NCI-H748 treated with DMSO at 0.1 percent for 48 hours (cell line): ENCODE data around the gene MRPS12.
"Not testable (repeated sequence)": the region's sequence is repeated elsewhere in the genome, so short reads cannot be mapped to it uniquely, and the experiment has no call there.

ENCODE experiments used
- DNase-seq: peaks from one replicate; lab custom pipeline; 2025; lab: John Stamatoyannopoulos, UW

Gene MRPS12

DNA sequence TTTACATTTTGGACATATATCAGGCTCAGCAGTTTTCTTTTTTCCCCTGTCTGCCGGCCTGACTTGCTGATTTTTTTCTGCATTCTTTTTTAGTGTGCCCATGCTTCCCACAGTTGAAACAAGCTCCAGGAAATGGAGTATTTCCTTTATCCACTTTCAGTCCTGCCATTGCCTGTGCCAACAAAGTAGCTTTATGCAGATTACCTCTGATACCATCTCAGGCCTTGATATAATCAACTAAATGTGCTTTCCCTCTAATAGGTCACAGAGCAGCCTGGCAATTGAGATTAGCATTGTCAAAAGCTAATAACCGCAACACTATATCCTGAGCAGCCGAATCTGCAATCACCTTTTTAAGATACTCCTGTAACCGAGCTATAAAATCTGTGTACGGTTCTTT lies 9.2 kb downstream of the MRPS12 start:
- no peak for DNase-seq

DNA sequence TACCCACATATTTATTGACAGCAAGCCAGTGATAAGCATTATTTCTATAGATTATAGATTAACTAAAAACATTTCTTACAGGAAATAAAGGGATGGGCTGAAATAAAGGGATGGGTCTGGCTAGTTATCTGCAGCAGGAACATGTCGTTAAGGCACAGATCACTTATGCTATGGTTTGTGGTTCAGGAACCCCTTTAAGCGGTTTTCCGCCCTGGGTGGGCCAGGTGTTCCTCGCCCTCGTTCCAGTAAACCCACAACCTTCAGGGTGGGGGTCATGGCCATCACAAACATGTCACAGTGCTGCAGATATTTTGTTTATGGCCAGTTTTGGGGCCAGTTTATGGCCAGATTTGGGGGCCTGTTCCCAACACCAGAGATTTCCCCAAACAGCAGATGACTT lies 10.7 kb downstream of the MRPS12 start:
- DNase-seq = not testable (repeated sequence)

DNA sequence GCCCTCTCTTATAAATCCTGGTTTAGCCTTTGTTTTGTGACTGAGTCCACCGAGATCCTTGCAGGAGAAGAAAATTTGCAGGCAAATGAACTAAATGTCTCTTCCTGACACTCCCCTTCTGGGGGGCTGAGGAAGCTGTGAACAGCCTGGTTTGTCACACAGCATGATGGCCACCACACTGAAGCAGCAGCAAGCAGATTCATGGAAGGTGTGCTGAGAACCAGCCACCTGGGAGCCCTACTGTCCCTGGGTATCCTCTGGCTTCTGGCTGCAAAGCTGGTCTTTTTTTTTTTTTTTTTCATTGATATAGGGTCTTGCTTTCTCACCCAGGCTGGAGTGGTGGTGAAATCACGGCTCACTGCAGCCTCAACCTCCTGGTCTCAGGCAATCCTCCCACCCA lies 11.2 kb downstream of the MRPS12 start:
- DNase-seq = no peak

DNA sequence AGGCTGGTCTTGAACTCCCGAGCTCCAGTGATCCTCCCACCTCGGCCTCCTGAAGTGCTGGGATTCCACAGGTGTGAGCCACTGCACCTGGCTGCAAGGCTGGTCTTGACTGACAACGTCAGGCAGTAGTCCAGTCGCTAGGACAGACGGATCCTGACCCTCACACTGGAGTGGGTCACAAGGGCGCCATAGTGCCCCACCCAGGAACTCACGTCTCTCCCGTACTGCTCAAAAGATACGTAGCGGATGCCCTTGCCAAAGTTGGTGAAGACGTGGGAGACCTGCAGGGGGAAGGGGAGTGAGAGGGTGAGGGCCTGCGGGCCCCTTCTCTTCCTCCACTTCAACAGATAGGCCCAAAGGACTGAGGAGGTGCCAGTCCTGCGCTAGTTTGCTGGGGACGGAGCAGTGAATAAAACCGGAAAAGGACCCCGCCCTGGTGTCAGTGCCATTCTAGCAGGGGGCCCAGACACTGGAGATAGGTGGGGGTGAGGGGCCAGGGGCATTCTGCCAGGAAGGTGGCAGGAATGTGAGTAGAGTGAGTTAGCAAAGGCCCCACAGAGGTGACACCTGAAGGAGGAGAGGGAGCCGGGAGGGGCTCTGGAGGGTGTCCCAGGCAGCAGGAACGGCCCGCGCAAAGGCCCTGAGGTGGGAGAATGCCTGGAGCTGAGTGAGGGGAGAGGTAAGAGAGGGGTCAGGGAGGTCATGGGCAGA lies 11.9 kb downstream of the MRPS12 start:
- DNase-seq = no peak

DNA sequence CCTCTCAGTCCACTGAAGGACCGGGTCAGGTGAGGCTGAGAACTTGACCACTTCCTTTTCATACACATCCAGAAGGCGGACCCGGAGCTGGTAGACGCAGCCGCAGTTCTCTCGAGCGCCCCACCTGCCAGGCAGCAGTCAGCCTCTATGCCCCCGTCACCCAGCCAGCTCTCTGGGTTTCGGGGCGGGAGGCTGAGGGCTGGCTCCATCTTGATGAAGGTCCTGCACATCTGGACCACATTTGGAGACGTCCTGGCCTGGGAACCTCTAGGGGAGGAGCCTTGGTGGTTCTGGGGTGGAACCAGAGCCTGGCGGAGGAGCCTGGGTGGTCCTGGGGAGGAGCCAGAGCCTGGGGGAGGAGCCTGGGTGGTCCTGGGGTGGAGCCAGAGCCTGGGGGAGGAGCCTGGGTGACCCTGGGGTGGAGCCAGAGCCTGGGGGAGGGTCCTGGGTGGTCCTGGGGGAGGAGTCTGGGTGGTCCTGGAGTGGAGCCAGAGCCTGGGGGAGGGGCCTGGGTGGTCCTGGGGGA lies 14.3 kb downstream of the MRPS12 start:
- DNase-seq = peak; percentile 32

DNA sequence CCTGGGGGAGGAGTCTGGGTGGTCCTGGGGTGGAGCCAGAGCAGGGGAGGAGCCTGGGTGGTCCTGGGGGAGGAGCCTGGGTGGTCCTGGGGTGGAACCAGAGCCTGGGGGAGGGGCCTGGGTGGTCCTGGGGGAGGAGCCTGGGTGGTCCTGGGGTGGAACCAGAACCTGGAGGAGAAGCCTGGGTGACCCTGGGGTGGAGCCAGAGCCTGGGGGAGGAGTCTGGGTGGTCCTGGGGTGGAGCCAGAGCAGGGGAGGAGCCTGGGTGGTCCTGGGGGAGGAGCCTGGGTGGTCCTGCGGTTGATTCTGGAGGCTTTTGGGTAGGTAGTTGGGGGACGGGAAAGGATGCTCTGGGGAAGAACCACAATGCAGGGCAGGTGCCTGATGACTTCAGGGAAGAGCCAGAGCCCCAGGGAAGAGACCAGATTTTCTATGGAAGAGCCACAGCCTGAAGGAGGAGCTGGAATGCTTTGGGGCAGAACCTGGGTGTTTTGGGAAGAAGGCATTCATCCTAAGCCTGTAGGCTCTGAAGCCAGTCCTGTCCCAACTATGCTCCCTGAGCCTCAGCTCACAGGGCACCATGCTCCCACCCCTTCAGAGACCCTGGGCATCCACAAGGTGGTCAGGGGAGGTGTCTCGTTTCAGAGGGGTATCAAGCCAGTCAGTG lies 15.0 kb downstream of the MRPS12 start:
- no peak for DNase-seq

DNA sequence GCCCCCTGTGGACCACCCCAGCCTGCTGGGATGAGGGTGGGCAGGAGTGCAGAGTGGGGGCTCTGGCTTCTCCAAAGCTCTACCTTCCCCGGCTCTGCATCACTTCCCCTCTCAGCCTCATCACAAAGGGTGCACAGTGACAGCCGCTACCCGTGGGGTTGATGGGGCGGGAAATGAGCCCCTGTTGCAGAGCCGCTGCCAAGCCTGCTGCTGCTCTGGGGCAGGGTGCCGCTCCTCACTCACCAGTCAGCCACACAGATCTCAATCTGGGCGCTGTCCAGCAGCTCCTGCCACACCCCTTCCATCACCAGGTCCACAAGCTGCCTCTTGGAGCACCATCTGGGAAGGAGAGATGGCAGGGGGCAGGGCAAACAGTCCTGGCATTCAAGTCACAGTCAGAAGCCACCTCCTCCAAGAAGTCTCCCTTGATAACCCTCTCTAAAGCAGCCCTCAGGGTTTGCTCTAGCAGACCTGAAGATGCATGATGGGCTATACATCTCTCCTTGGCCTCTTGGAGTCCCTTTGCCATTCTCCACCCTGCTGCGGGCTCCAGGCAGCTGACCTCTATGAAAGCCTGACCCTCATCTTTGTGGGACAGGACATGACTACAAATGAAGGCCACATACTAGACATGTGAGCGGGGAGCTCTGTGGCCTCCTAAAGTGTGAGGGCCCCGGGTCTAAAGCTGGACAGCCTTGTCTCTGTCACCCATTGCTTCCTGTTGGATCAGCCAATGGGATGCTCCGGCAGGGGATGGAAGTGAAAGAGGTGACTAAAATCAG lies 15.7 kb downstream of the MRPS12 start:
- no peak for DNase-seq

DNA sequence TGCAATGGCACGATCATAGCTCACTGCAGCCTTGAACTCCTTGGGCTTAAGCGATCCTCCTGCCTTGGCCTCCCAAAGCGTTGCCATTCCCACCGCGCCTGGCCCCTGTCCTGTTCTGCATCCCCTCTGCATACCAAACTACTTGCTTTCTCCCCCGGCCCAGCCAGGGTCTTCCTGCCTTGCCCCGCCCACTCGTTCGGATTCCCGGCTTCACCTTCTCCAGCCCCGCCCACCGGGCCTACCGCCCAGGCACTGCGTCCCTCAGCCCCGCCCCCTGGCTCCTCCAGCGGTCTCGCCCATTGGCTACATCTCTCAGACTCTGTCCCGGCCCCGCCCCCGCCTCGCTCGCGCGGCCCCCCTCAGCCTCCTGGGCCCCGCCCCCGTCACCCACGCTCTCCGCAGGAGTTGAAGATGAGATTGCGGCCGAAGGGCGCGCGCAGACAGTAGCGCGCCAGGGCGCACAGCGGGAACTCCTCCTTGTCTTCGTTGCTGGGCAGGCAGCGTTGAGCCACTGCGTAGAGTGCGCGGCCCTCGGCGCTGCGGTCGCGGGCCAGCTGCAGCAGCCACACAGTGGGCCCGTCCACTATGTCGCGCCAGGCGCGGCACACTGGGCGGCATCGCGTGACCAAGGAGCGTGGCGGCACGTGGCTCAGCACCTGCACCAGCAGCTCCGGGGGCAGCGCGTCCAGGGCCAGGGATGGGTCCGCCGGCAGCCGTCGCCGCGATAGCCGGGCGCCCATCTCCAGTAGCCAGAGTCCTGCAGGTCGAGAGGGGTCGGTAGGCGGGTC lies 19.0 kb downstream of the MRPS12 start:
- DNase-seq = peak; percentile 75

DNA sequence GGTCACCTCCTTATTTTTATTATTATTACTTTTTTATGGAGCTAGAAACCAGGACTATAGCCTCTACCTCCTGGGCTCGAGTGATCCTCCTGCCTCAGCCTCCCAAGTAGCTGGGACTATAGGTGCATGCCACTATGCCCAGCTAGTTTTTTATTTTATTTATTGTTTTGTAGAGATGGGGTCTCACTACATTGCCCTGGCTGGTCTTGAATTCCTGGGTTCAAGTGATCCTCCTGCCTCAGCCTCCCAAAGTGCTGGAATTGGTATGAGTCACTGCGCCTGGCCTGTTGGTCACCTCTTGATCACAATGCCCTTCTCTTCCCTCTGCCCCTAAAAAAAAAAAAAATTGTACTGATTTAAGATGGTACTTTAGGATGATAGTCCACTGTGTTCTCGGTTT lies 20.4 kb downstream of the MRPS12 start:
- DNase-seq = no peak

DNA sequence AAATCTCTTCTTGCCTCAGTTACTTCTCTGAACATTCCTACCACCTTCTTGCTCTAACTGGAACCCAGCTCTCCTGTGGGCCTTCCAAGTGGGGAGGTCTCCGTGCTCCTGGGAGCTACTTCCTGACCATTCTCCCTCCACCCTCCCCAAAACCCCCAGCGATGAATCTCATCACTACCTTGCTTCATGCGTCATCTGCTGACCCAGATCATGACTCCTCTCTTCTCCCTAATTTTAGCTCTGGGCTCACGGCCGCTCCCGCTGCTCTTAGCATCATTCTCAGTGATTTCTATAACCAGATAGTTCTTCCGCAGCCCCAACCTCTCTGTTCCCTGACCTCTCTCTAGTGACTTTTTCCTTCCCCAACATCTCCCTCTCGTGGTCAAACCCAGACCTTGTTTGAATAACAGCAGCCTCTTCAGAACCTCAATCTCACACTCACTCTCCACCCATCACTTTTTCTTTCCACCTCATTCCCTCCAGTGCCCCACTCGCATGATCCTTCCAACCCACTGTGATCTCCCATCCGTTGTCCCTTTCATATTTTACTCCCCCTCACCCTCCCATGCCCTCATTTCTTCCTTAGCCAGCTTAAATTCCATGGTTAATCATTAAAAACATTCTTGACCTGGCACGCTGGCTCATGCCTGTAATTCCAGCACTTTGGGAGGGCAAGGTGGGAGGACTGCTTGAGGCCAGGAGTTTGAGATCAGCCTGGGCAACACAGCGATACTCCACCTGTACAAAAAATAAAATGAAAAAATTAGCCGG lies 21.8 kb downstream of the MRPS12 start:
- DNase-seq = peak; percentile 76

DNA sequence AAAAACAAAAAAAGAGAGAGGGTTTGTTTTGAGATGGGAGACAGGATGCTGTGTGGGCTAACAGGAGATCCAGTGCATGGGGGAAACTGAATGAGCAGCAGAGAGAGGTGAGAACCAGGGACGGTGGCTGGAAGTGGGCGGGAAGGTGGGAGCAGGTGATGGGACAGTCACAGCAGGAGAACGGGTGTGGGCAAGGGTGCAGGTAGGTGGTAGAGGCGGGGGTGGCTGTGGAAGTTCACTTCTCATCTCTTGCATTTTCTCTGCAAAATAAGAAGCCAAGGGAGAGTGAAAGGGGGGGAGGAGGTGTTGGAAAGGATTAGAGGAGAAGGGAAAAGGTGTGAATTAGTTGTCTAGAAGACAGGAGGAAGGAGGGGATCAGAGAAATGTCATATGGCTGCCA lies 22.9 kb downstream of the MRPS12 start:
- no peak for DNase-seq

DNA sequence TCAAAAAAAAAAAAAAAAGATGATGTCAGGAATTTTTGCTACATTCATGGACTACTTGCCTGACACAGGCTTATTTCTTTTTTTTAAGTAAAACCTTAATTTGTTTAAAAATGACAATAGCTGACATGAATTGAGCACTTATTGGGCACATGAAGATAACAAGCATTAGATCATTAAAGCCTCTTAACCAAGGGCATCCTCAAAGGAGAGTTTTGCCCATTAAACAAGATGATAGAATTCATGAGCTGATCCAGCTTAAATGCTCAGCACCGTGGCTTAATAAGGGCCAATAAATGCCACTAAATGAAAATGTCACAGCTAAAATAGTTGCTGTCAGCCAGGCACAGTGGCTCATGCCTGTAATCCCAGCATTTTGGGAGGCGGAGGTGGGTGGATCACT lies 25.5 kb downstream of the MRPS12 start:
- DNase-seq = no peak

DNA sequence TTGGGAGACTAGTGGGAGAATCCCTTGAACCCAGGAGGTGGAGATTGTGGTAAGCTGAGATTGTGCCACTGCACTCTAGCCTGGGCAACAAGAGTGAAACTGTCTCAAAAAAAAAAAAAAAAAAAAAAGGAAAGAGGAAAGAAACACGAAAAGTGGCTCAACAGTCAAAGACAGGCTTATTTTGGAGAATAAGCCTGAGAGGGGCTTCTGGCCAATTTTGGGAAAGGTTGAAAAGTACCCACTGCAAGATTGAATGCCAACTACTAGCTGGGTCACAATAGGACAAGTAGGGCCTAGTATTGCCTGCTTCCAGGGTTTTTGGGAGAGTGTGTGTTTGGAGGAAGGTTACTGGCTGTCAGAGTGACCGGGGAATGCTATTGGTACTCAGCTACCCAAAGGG lies 27.6 kb downstream of the MRPS12 start:
- DNase-seq = no peak

DNA sequence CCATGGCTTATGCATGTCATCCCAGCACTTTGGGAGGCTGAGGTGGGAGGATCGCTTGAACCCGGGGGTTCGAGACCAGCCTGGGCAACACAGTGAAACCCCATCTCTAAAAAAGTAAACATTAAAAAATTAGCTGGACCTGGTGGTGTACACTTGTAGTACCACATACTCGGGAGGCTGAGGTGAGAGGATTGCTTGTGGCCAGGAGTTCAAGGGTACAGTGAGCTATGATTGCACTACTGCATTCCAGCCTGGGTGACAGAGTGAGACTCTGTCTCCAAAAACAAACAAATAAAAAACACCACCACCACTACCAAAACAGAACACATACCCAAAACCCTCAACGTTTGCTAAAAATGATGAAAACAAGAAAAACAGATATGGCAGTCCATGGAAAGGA lies 28.9 kb downstream of the MRPS12 start:
- no peak for DNase-seq

DNA sequence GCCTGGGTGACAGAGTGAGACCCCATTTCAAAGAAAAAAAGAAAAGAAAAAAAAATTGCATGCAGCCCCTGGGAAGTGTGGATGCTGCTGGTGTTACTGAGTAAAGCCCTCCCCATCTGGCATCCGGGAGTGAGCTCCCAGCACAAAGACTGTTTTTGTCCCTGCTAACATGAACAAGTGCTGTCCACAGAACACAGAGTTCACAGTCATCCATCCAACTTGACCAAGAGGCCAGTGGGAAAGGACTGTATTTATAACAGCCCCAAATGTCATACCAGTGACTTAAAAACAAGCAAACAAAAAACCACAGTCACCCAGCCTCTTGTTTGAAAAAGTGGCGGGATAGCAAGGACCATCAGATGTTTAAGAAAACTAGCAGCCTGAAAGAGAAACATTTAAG lies 34.0 kb downstream of the MRPS12 start:
- DNase-seq = no peak

DNA sequence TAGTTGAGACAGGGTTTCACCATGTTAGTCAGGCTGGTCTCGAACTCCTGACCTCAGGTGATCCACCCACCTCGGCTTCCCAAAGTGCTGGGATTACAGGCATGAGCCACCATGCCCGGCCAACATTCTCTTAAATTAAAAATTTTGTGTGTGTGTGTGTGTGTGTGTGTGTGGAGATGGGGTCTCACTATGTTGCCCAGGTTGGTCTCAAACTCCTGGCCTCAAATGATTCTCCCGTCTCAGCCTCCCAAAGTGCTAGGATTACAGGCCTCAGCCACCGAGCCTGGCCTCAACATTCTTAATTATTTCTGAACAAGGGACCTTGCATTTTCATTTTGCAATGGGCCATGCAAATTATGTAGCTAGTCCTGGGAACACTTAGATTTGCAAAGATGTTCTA lies 35.4 kb downstream of the MRPS12 start:
- not testable (repeated sequence) for DNase-seq

DNA sequence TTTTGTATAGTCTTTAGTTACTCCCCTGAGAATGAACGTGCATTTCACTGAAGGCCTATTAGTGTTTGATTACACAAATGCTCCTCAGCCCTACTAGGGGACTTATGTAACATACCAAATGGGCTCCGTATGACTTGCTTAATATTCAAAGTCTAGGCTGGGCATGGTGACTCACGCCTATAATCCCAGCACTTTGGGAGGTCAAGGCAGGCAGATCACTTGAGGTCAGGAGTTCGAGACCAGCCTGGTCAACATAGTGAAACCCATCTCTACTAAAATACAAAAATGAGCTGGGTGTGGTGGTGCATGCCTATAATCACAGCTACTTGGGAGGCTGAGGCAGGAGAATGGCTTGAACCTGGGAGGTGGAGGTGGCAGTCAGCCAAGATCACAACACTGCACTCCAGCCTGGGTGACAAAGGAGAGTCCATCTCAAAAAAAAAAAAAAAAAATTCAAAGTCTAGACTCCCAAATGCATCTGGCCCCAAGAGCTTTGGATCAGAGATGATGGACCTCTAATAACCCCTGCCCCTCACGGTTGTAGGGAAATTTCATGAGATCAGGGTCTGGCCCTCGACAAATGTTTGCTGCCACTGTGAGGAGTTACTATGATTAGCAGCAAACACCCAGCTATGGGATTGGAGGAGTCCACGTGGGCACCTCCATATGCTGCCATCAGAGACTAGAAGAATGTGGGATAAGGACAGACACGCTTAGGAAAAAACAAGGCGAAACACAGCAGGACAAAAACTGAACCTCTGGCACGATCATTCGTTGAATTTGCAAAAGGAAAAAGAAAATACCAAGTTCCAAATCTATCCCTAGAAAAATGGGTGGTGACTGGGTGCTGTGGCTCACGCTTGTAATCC lies 40.2 kb downstream of the MRPS12 start:
- DNase-seq = no peak

DNA sequence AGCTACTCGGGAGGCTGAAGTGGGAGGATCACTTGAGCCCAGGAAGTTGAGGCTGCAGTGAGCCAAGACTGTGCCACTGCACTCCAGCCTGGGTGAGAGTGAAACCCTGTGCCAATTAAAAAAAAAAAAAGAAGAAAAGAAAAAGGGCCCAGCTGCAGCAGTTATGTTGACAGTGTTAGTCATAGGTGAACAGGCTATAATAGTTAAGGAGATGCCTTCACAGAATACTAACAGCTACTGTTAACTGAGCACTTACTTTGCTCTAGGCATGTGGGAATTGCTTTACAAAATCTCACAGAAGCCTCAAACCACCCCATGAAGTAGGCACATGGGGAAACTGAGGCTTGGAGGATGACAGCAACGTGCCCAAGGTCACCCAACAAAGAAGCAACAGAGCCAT lies 40.9 kb downstream of the MRPS12 start:
- DNase-seq = no peak

DNA sequence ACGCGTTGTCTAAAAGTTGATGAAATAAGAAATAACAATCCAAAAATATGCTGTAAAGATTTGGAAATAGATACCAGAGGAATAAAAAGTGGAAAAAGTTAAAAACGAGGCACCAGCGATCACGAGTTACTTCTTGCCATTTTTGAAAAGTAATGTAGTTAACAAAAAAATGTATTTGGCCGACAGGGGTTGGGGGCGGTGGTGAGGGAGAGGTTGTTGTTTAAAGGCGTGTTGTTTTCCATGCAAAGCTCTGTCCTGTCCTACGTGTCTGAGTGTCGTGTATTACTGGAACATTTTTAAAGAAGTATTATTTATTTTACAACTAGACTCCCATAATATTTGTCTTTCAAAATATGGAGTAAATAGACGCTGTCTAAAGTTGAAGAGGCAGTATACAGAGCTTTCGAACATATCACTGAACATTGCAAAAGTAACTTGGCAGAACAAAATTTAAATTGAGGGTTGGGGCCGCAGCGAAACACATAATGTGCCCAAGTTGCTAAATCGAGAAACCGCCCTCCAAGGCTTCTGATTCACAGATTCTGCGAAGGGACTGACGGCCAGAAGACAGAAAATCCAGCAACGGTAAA lies 44.0 kb downstream of the MRPS12 start:
- DNase-seq = no peak
